SK-N-MC (cell line): Measurements from ENCODE around the gene GTF2I.
"Not testable (repeated sequence)": the region's sequence is repeated elsewhere in the genome, so short reads cannot be mapped to it uniquely, and the experiment has no call there.

Experiments used
- EZH2 ChIP-seq: fragments of 200-600 bp; sonication (generic); IDR thresholded peaks from one replicate; pipeline ENCODE4 v1.6.1; 2017; ENCODE audit warnings: antibody characterized with exemption
- FOXP2 ChIP-seq: optimal IDR thresholded peaks from 2 replicates; pipeline ENCODE3; 2011; ENCODE audit warnings: mild to moderate bottlenecking, moderate library complexity; ENCODE audit not compliant: insufficient read depth; ENCODE audit errors: extremely low read length, control extremely low read depth
- POLR2AphosphoS5 ChIP-seq: IDR thresholded peaks from 2 replicates; pipeline ENCODE4 v1.6.1; 2012; ENCODE audit warnings: mild to moderate bottlenecking, low read depth, low read length, borderline replicate concordance

- TF ChIP-seq EZH2, POLR2AphosphoS5, FOXP2: not testable (repeated sequence)
Measured at GRCh38 chr7:74651133-74651504, 6.4 kb upstream of the GTF2I start.
